ENCODE data around the gene ITPR2.
"Not testable (repeated sequence)": the region's sequence is repeated elsewhere in the genome, so short reads cannot be mapped to it uniquely, and the experiment has no call there.

ITPR2 gene

GRCh38 chr12:26782372-26783130, 50.4 kb downstream of the ITPR2 start:
- H3K27ac ChIP-seq = no peak overlapping the region
- H3K4me3 ChIP-seq = no peak overlapping the region
- TF ChIP-seq, protein P1, sequence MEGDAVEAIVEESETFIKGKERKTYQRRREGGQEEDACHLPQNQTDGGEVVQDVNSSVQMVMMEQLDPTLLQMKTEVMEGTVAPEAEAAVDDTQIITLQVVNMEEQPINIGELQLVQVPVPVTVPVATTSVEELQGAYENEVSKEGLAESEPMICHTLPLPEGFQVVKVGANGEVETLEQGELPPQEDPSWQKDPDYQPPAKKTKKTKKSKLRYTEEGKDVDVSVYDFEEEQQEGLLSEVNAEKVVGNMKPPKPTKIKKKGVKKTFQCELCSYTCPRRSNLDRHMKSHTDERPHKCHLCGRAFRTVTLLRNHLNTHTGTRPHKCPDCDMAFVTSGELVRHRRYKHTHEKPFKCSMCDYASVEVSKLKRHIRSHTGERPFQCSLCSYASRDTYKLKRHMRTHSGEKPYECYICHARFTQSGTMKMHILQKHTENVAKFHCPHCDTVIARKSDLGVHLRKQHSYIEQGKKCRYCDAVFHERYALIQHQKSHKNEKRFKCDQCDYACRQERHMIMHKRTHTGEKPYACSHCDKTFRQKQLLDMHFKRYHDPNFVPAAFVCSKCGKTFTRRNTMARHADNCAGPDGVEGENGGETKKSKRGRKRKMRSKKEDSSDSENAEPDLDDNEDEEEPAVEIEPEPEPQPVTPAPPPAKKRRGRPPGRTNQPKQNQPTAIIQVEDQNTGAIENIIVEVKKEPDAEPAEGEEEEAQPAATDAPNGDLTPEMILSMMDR (IDR thresholded peaks at IDR 0.05) = no peak
- DNase-seq (ENCODE audit: low spot score) = no peak

DNA sequence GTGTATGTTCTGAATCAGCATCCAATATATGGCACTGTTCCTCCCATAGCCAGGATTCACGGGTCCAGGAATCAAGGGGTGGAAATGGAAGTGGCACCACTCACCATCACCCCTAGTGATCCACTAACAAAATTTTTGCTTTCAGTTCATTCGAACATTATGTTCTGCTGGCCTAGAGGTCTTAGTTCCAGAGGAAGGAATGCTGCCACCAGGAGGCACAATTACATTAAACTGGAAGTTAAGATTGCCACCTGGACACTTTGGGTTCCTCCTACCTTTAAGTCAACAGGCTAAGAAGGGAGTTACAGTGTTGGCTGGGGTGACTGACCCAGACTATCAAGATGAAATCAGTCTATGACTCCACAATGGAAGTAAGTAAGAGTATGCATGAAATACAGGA, 52.3 kb downstream of the ITPR2 start:
- not testable (repeated sequence) for H3K4me3 ChIP-seq; H3K27ac ChIP-seq; DNase-seq (ENCODE audit: low spot score)

GRCh38 chr12:26778173-26778775, 54.7 kb downstream of the ITPR2 start:
- H3K4me3 ChIP-seq; DNase-seq (ENCODE audit: low spot score); H3K27ac ChIP-seq: not testable (repeated sequence)

DNA sequence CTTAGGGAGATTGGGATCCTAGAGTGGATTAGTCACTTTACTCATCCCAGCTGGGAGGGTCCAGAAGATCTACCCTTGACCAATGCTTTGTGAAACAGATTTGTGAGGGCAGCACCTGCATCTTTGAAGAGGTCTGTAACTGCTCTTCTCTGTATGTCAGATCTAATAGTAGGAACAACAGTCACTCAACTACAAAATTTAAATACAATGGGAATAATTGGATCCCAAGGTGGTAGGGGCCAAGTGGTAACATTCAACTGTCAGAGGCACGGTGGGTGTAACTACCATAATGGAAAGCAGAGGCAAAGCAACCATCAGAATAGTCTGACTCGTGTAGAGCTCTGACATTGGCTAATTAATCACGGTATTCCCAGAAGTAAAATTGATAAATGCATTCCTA, 55.8 kb downstream of the ITPR2 start:
- H3K27ac ChIP-seq = no peak overlapping the region
- no peak for DNase-seq (ENCODE audit: low spot score)
- H3K4me3 ChIP-seq = no peak overlapping the region
- TF ChIP-seq, protein P1 (IDR thresholded peaks at IDR 0.05) = no peak

DNA sequence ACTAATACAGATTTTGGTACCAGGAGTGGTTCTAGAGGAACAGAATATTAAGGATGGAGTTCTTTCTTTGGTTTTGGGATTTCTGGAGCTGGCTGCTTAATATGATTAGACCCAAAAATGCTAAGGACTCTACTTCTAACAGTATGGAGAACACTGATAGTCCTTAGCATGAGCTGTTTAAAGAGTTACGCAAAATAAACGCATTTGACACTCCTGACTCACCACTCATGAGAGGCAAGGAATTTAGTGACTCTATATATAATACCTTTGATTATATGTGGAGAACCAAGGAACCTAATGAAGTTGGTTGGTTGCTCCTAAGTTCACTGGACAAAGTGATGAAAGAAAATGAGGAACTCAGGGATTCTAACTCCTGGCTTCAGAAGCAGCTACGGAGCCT, 57.0 kb downstream of the ITPR2 start:
- H3K27ac ChIP-seq; H3K4me3 ChIP-seq; DNase-seq (ENCODE audit: low spot score): not testable (repeated sequence)

- Histone ChIP-seq H3K4me3 (no peak overlapping the region), H3K27ac (no peak overlapping the region)
- TF ChIP-seq, protein P1 (IDR thresholded peaks at IDR 0.05) = no peak
- DNase-seq (ENCODE audit: low spot score) = no peak
These were observed 59.5 kb downstream of the ITPR2 start for GRCh38 chr12:26773313-26774104.

GRCh38 chr12:26771861-26772260, 61.1 kb downstream of the ITPR2 start:
- TF ChIP-seq, protein P1 (IDR thresholded peaks at IDR 0.05) = no peak
- no peak for DNase-seq (ENCODE audit: low spot score)
- Histone ChIP-seq H3K27ac (no peak overlapping the region), H3K4me3 (no peak overlapping the region)

GRCh38 chr12:26770239-26771070, 62.5 kb downstream of the ITPR2 start:
- H3K4me3 ChIP-seq = no peak overlapping the region
- no peak for DNase-seq (ENCODE audit: low spot score)
- TF ChIP-seq, protein P1 (IDR thresholded peaks at IDR 0.05) = no peak
- no peak overlapping the region for H3K27ac ChIP-seq

All from coronary artery (tissue), 2 donors.